D721Med (cell line): ENCODE data around the gene RCOR2.

Source experiments
- DNase-seq: peaks from one replicate; pipeline ENCODE4 v3.0.0; 2011; ENCODE audit warnings: low spot score; ENCODE audit not compliant: insufficient read length
- FAIRE-seq: peaks from 2 replicates; lab custom pipeline; 2011; peaks lifted over from hg19 to GRCh38; lab: Jason Lieb, UNC
- TF ChIP-seq, protein P1 (sequence below): IDR thresholded peaks from 2 replicates; pipeline ENCODE4 v1.5.1; 2012; ENCODE audit warnings: mild to moderate bottlenecking, control low read depth; ENCODE audit not compliant: insufficient read depth; ENCODE audit errors: missing control alignments

The RCOR2 gene

GRCh38 chr11:63884196-63884932 is 32.6 kb downstream of the RCOR2 start:
- DNase-seq: no peak
- TF ChIP-seq, protein P1, sequence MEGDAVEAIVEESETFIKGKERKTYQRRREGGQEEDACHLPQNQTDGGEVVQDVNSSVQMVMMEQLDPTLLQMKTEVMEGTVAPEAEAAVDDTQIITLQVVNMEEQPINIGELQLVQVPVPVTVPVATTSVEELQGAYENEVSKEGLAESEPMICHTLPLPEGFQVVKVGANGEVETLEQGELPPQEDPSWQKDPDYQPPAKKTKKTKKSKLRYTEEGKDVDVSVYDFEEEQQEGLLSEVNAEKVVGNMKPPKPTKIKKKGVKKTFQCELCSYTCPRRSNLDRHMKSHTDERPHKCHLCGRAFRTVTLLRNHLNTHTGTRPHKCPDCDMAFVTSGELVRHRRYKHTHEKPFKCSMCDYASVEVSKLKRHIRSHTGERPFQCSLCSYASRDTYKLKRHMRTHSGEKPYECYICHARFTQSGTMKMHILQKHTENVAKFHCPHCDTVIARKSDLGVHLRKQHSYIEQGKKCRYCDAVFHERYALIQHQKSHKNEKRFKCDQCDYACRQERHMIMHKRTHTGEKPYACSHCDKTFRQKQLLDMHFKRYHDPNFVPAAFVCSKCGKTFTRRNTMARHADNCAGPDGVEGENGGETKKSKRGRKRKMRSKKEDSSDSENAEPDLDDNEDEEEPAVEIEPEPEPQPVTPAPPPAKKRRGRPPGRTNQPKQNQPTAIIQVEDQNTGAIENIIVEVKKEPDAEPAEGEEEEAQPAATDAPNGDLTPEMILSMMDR: no peak
- FAIRE-seq: no peak

- DNase-seq (no peak), FAIRE-seq (no peak)
- TF ChIP-seq, protein P1: no peak
Measured at GRCh38 chr11:63883791-63884190, 33.2 kb downstream of the RCOR2 start.

DNA sequence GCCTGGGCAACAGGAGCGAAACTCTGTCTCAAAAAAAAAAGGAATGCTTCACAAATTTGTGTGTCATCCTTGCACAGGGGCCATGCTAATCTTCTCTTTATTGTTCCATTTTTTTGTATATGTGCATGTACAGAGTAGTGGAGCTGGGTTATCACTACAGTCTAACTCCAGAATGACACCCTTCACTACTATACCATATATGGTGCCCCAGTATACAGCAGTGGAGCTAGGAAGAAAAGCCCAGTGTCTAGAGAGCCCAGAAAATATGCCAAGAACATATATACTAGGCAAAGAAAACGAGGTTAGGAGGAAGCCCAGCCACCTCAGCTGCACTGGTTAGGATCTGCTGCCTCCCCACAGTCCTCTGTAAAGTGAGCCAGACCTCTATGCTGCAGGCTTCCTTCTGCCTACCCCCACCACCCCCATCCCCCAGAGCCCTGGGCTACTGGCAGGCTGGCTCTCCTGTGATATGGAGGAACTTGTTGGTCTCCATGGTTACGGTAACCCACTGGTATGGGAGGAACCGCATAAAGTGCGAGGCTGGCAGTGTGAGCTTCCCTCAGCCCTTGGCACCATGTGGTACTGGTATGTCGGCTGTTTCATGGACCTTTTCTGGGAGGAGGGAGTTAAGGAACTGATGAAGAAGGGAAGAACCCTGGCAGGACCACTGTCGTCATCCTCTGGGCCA is 34.3 kb downstream of the RCOR2 start:
- FAIRE-seq (no peak), DNase-seq (no peak)
- TF ChIP-seq, protein P1: no peak

DNA sequence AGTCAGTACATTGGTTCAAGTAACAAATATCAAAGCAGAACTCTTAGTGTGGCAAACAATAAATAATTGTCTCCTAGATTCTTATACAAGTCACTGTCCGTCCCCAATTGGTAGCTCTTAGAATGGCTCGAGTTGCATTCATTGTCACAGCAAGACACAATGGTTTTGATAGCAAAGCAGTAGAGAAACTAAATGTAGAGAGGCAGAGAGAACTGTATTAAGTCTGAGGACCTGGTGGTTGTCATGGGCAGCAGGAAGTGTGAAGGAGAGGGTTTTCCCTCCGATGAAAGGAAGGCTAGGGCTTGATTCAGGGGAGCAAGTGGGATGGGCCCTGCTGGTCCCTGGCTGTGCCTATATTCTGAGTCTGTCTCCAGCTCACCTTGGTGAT is 36.6 kb downstream of the RCOR2 start:
- FAIRE-seq (no peak), DNase-seq (no peak)
- TF ChIP-seq, protein P1: no peak

DNA sequence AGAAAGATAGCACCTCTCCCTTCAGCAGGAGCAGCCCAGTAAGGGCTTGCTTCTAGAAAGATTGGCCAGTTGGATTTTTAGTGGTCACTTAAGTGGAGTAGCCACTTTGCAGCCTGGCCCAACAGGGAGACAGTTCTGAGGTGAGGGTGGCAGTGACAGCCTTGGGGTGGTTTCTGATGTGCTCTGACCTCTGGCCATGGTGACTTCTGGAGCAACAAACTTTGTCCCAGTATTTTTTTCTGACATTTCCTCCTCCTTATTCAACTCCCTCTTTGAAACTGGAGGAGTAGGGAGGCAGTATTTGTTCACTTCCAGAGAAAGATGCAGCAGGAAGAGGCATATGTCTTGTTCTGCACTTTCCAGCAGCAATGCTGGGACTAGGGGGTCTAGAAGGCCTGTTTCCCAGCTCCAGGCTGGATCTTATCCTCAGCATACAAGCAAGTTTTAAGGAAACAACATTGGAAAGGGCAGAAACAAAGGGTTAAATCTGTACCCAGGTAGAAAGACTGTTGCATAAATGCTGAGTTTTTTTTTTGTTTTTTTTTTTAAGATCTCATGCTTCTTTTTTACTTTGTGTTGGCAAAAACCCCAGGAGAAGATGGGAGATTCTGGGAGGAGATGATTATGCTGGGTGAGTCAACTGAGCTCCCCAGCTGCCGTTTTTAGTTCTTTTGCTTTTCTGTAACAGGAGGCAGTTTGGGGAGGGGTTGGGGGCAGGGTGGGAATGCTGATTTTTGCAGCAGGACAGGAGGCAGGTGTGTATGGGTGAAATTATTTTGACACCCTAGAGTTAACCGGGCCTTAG is 37.2 kb downstream of the RCOR2 start:
- FAIRE-seq: no peak
- TF ChIP-seq, protein P1: no peak
- DNase-seq: no peak

- FAIRE-seq (no peak), DNase-seq (no peak)
- TF ChIP-seq, protein P1: no peak
Measured at GRCh38 chr11:63877658-63878241, 39.2 kb downstream of the RCOR2 start.
